Stimulated activated CD8-positive, alpha-beta memory T cell treated with anti-CD3 and anti-CD28 coated beads, Interleukin-2, amount 100 ng/mL, for 1 hour (primary cell): ENCODE results near the gene SIX1.

Experiments
- DNase-seq, 2 donors: peaks; one replicate each; pipeline ENCODE4 v3.0.0-alpha.2; 2020; ENCODE audit warnings: low read depth in 2 of 2

Gene SIX1

DNA sequence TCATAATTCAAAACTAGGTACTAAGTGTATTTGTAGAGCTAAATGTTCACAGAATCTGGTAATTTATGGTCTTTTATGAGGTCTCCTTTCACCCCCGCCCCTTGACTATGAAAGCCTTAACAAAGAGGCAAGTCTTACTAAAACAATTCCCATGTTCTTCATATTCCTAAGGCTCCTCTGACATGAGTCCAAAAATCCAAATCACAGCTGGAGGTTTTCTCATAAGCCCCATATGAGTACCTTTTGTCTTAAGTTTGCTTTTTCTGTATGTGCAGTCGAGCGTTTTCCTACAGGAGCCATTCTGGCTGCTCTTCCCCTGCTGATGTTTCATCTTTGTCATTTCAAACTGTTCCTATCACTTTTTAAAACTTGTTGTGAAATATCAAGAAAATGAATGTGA lies 55.2 kb downstream of the SIX1 start:
- DNase-seq: no peak
